Spinal cord (tissue), 10 donors: ENCODE results near the gene NEURL1. TPM values are rescaled to one million over a fixed set of nuclear protein-coding genes. Genes with fewer than 3 reads are reported as not detected.
A peak's percentile ranks its signal among the peaks of the same experiment; 100 is the strongest.

ENCODE experiments used
- DNase-seq, 6 donors: peaks; one replicate each; pipeline versions ENCODE4 v3.0.0 to v3.0.0-alpha.2; 2013 to 2015; ENCODE audit warnings: low spot score in 6 of 6, low read depth in 4 of 6
- H3K27ac ChIP-seq: one replicate; pipeline ENCODE4 v1.5.1; 2013; ENCODE audit warnings: low read depth, low read length, control low read depth
- H3K27me3 ChIP-seq: one replicate; pipeline ENCODE4 v1.6.1; 2013; ENCODE audit warnings: low read length; ENCODE audit not compliant: control insufficient read depth, insufficient read depth
- H3K36me3 ChIP-seq: one replicate; pipeline ENCODE4 v1.6.1; 2013; ENCODE audit warnings: low read length; ENCODE audit not compliant: control insufficient read depth, insufficient read depth
- H3K4me1 ChIP-seq: one replicate; pipeline ENCODE4 v1.6.1; 2013; ENCODE audit warnings: low read length; ENCODE audit not compliant: control insufficient read depth, insufficient read depth
- H3K4me3 ChIP-seq: one replicate; pipeline ENCODE4 v1.5.1; 2013; ENCODE audit warnings: low read depth, low read length, control low read depth
- H3K9me3 ChIP-seq: one replicate; pipeline ENCODE4 v1.6.1; 2013; ENCODE audit warnings: low read length; ENCODE audit not compliant: control insufficient read depth, insufficient read depth
- WGBS: methylation state at CpG from one replicate; pipeline ENCODE4 v1.1.5; 2013; ENCODE audit warnings: missing lambda C conversion rate; ENCODE audit not compliant: insufficient coverage; 5-methylcytosine and 5-hydroxymethylcytosine counted together
- polyA plus RNA-seq, 2 donors: library from polyadenylated mRNA; unstranded; fragments of 120-200 nt; gene quantifications; one replicate each; pipeline ENCODE4 v1.2.1, GENCODE V29; 2013; ENCODE audit not compliant: insufficient read length in 2 of 2
- total RNA-seq, 2 donors: library from RNA; depleted of rRNA in 1 of 2; stranded (reverse); fragments of 120-200 nt in 1 of 2; fragments of >200 nt in 1 of 2; gene quantifications; one replicate each; pipeline versions ENCODE4 v1.2.3 to v1.2.4, GENCODE V29; 2013 to 2014
- donor health status: healthy.

NEURL1 gene
- total and polyA plus RNA-seq, 4 donors, result 7.3 to 34.8 (median 18.2) TPM

DNA sequence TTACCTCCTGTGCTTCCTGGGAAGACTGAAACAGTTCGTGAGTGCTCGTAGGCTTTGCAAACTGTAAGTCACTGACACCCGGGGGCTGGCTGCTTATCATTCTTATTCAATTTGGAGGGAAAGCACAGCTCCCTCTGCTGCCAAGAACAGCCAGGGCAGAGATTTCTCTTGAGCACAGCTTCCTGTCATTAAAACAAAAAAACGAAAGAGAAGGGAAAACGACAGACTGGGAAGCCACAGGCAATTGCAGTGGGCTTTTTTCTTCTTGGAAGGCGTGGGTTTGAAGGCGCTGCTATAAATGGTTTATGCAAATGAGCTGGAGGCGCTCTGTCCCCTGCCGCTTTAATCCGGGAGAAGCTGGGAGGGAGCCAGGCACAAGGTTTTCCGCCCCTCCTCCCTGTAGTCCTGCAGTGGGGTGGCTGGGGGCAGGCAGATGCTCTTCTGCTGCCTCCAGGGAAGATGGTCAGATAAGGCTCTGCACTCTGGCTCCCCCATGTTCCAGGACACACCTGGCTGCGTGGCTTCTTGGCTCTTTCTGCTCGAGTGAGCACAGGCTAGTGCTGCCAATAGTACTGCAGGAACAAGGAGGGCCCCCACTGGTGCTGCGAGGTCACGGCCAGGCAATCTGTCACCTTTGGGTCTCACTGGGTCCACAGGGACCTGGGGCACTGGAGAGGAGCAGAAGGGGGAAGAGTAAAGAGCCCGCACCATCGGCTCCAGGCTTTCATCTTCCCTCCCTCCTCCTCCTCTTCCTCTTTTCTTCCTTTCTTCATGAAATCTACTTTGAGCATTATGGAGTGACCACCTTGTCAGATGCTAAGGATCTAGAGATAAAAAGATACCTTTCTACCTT is 49.5 kb downstream of the NEURL1 start:
- H3K27ac ChIP-seq, result no peak overlapping the region
- no peaks in the 10 kb centered on the region for H3K27me3 ChIP-seq
- H3K9me3 ChIP-seq, result no peaks in the 10 kb centered on the region
- DNase-seq, result peak in 5 of 6 donors; percentile 29 to 94 (median 44)
- WGBS, result 5% methylated on average over 11 of the region's 17 CpGs
- H3K36me3 ChIP-seq, result no peaks in the 10 kb centered on the region
- H3K4me1 ChIP-seq, result peaks cover 23% of the 10 kb centered on the region
- H3K4me3 ChIP-seq, result peak overlapping the region; percentile 28

DNA sequence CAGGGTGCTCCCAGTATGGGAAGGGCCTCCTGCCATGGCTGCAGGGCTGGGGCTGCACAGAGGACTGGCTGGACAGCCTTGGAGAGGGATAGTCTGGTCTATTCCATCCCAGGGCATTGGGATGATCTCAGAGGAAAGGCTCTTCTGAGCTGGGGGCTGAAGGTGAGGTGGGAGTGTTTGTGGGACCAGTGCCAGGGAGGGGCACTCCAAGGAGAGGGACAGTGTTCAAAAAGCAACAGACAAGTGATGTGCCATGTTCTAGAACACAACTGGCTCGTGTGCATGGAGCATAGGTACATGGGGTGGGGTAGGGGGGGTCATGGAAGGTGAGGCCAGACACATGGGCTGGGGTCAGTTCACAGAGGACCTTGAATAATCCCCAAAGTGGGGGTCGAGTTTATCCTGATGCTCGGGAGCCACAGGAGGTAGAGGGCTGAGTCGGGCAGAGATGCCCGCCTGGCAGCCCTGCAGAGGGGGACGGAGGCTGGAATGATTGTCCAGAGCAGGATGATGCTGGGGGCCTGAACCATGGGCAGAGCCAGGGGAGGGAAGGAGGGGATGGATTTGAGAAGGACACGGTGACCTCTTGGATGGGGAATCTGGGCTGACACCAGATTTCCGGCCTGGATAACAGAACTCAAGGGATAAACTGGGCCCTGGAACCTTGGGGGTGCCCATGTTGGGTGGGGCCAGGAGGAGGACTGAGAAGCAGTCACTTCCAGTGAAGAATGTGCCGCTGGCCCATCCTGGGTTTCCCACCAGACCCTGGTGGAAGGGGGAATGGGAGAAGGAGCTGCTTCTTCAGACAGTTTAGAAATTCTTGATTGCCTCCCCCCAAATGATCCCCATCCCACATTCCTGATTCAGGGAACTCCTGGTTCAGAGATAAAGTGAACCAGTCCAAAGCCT is 50.4 kb downstream of the NEURL1 start:
- Histone ChIP-seq H3K9me3 (no peaks in the 10 kb centered on the region), H3K27ac (no peak overlapping the region), H3K36me3 (no peaks in the 10 kb centered on the region), H3K27me3 (no peaks in the 10 kb centered on the region), H3K4me3 (no peak overlapping the region), H3K4me1 (peaks cover 23% of the 10 kb centered on the region)
- no peak for DNase-seq
- 80% methylated on average over 8 of the region's 9 CpGs for WGBS

DNA sequence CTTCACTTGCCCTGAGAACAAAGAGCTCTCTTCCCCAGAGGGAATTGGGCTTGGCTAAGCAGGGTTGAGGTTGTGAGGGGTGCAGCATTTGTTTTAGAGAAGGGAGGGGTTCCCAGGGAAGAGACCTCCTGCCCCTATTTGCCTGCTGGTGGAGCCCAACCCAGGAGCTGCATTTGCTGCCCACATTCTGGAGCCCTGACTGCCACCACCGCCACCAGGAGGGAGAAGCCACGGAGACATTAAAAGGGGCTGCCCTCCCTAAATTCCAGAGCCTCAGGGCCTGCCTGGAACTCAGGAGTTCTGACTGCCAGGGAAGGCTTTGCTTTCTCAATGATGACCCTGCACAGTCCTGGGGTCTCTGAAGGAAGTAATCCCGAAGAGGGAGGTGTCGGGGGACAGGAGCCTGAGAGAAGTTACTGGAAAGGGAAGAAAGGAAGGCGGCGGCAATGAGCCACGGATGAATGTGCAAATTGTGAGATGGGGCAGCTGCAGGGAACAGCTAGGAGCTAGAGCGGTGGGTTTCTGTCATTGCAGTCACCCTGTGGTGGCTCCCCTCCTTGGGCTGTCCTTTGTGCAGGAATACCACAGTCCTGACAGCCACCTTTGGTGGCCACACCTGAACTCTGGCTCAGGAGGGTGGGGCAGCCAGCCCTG is 51.3 kb downstream of the NEURL1 start:
- Histone ChIP-seq H3K4me1 (peaks cover 23% of the 10 kb centered on the region), H3K27me3 (no peaks in the 10 kb centered on the region), H3K4me3 (no peak overlapping the region), H3K27ac (no peak overlapping the region), H3K36me3 (no peaks in the 10 kb centered on the region), H3K9me3 (no peaks in the 10 kb centered on the region)
- 59% methylated on average over 8 of the region's 8 CpGs for WGBS
- no peak for DNase-seq

DNA sequence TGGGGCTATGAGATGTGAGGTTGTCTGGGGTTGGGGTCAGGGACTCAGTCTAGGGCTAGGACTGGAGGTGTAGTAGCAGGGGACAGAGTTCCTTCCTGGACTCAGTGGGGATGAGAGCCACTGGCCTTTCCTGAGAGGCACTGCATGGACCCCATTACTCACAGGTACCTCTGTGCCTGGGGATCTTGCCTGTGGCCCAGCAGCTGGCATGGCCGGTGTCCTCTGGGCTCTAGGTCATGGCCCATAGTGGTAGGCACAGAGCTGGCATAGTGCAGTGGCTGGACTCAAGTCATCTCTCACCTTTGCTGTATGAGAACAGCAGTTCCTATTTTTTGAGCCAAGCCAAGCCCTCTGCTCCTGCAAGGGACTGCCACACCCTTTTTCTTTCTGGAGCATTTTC is 51.9 kb downstream of the NEURL1 start:
- WGBS, result 80% methylated on average over 1 of the region's 1 CpG
- H3K4me1 ChIP-seq, result peaks cover 23% of the 10 kb centered on the region
- H3K36me3 ChIP-seq, result no peaks in the 10 kb centered on the region
- H3K27ac ChIP-seq, result no peak overlapping the region
- no peaks in the 10 kb centered on the region for H3K27me3 ChIP-seq
- no peak overlapping the region for H3K4me3 ChIP-seq
- no peak for DNase-seq
- H3K9me3 ChIP-seq, result no peaks in the 10 kb centered on the region

DNA sequence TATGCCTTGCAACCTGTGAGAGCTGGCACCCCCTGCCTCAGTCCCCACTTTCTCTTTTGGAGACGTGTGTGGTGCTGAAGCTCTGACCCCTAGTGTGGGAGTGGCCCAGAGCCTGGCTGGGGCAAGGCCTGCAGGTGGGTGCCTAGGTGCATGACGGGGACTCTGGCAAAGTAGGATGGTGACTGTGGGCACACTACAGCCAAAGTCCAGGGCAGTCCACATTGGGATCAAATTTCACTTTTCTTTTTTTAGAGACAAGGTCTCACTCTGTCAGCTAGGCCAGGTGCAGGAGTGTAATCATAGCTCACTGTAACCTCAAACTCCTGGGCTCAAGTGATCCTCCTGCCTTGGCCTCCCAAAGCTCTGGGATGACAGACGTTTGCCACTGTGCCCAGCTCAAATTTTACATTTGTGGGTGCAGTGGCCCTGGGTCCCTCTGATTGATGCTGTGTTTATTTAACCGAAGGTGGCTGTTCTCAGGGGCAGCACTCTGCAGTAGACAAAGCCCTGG is 52.3 kb downstream of the NEURL1 start:
- H3K27ac ChIP-seq, result no peak overlapping the region
- 84% methylated on average over 3 of the region's 4 CpGs for WGBS
- no peaks in the 10 kb centered on the region for H3K36me3 ChIP-seq
- H3K9me3 ChIP-seq, result no peaks in the 10 kb centered on the region
- no peak overlapping the region for H3K4me3 ChIP-seq
- no peak for DNase-seq
- H3K27me3 ChIP-seq, result no peaks in the 10 kb centered on the region
- H3K4me1 ChIP-seq, result peaks cover 23% of the 10 kb centered on the region

DNA sequence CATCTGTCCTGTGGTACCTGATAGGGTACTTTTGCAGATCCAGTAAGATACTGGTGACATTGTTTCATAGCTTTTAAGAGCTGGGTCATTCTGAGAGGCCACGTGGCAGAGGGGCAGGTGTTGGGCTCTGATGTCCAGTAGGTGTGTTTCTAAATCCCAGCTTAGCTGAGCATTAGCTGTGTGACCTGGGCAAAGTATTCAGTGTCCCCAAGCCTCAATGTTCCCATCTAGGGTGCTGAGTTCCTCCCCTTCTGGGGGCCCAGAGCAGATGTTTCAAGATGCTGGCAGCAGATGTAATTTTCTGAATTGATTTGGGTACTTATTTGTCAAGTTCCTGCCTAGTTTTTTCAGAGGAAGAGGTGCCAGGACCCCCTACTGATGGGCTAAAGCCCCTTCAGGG is 52.9 kb downstream of the NEURL1 start:
- Histone ChIP-seq H3K27ac (no peak overlapping the region), H3K27me3 (no peaks in the 10 kb centered on the region), H3K4me3 (no peak overlapping the region), H3K4me1 (peaks cover 23% of the 10 kb centered on the region), H3K9me3 (no peaks in the 10 kb centered on the region), H3K36me3 (no peaks in the 10 kb centered on the region)
- WGBS, result 100% methylated on average over 1 of the region's 1 CpG
- DNase-seq, result no peak

DNA sequence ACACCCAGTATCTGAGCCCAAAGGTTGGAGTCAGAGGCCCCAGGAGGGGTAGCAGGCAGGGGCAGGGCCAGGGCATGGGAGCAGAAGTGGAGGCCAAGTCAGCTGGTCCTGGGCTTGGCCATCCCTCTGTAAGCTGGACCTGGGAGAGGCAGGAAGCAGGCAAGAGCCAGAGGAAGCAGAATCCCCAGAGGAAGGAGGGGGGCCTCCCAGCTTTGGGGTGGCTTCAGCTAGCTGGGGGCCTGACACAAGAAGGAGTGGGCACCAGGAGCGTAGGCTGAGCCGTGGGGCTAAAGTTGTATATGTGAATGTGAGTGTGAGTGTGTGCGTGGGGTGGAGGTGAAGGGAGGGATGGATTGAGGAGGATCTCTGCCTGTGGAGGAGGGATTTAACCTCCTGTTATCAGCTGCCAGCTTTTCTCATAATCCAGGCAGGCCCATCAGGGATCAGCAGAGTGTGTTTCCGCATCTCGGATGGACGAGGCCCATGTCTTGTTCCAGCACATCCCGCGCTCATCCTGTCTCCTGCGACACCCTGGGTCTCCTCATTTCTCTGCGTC is 54.0 kb downstream of the NEURL1 start:
- Histone ChIP-seq H3K4me1 (peaks cover 23% of the 10 kb centered on the region), H3K27ac (no peak overlapping the region), H3K4me3 (no peak overlapping the region), H3K27me3 (no peaks in the 10 kb centered on the region), H3K9me3 (no peaks in the 10 kb centered on the region), H3K36me3 (no peaks in the 10 kb centered on the region)
- 59% methylated on average over 8 of the region's 10 CpGs for WGBS
- DNase-seq, result peak in 1 of 6 donors; percentile 13

DNA sequence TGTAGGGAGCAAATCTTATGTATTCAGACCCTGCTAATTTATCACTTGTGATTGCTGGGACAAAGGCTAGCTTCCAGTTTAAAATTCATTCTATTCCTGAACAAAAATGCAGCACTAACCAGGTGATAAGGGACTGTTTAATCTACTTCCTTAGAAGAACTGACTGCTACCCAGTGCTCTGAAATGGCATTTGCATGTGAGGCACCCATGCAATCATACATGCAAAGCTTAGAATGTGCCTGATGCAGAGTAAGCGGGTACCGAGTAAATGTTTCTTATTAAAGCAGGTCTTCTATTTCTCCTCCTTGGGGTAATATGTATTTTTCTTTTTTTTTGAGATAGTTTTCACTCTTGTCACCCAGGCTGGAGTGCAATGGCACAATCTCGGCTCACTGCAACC is 54.5 kb downstream of the NEURL1 start:
- Histone ChIP-seq H3K27me3 (no peaks in the 10 kb centered on the region), H3K4me1 (peaks cover 20% of the 10 kb centered on the region), H3K9me3 (no peaks in the 10 kb centered on the region), H3K4me3 (no peak overlapping the region), H3K36me3 (no peaks in the 10 kb centered on the region), H3K27ac (no peak overlapping the region)
- WGBS, result 83% methylated on average over 1 of the region's 3 CpGs
- no peak for DNase-seq
